NCI-H2227 treated with DMSO at 0.1 percent for 48 hours (cell line): ENCODE measurements around the gene C2orf78.
A peak's percentile ranks its signal among the peaks of the same experiment; 100 is the strongest.
"Not testable (repeated sequence)": the region's sequence is repeated elsewhere in the genome, so short reads cannot be mapped to it uniquely, and the experiment has no call there.

Experiments
- DNase-seq: peaks from one replicate; lab custom pipeline; 2025; lab: John Stamatoyannopoulos, UW

Gene C2orf78

DNA sequence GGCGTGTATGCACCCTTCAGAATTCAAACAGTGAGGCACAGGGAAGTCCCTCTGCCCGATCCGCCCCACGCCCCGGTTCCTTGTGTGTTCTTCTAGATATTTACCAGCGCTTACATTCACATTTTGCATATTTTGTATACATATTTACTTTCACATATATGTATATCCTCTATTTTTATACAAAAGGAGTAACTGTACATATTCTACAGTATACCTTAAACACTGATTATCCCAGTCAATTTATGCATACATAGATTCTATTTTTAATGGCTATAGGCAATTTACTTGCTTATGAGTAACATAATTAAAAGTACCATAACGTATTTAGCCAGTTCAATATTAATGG lies 3.8 kb upstream of the C2orf78 start:
- no peak for DNase-seq

DNA sequence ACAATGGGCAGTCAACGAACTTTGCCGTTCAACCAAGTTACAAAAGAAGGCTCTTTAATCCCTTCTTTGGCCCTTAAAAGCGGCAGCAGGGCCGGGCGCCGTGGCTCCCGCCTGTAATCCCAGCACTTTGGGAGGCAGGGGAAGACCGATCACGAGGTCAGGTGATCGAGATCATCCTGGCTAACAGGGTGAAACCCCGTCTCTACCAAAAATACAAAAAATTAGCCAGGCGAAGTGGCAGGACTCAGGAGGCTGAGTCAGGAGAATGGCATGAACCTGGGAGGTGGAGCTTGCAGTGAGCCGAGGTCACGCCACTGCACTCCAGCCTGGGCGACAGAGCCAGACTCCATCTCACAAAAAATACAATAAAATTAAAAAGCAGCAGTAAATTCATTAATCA lies 581 bp upstream of the C2orf78 start:
- not testable (repeated sequence) for DNase-seq

DNA sequence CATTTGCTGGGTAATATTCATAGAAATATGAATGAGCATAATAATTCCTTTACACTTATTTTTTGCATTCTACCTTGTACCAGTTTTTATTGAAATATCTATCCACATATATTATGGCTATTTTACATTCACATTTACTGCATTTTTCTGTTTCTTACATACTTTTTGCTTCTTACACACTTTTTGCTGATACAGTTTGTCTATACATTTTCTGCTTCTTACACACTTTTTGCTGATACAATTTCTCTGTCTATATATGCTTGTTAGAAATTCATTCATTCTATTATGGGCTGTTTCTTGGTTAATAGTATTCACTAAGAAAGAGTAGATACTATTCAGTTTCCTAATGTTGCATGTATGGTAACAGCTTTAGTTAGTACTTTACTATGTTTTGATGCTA lies 27.9 kb downstream of the C2orf78 start:
- no peak for DNase-seq

DNA sequence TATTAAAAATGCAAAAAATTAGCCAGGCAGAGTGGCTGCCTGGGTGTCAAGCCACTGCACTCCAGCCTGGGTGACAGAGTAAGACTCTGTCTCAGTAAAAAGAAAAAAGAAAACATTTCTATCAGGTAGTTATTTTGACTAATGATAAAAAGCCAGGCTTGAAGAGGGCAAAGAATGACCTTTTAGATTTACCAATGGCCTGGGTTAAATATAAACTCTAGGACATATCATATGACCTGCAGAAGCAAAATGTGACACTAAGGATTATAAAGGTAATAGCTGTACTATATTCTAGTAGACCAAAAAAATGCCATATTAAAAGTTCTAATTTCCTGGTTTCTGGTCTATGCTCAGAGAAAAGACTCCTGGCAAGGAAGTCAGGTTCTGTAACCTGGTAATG lies 28.7 kb downstream of the C2orf78 start:
- DNase-seq = no peak

DNA sequence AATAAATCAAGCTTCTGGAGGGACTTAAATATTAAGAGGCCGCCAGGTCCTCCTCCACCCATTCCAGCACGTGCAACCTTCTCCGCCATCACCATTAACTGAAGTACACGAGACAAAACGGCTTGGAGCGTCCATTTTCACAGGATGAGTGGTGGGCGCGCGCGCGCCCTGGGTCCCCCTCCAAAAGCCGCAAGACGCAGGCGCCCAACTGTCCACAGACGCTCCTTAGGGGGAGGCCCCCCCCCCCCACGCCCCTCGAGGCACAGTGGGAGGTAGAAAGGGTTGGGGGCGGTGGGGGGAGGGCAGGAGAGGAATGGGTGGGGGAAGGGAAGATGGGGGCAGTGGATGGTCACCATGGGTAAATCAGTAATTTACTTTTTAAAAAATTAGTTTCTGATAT lies 34.3 kb downstream of the C2orf78 start:
- no peak for DNase-seq

DNA sequence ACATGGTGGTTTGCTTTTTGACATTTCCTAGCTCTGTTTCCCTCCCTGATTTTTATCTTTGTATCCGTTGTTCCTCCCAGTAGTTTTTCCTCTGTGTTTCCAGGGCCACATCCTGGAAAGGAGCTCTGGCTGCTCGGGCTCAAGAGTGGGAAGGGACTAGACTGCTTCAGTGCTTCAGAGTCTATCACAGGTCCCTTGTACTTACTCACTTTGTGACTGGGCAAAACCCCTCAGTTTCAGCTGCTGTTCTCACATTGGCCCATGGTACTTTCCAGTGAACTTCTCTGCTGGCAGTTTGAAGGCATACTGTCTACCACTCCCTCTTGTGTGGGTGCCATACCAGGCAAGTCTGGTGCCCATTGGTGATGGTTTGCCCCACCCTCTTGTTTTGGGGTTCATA lies 37.2 kb downstream of the C2orf78 start:
- DNase-seq = no peak

DNA sequence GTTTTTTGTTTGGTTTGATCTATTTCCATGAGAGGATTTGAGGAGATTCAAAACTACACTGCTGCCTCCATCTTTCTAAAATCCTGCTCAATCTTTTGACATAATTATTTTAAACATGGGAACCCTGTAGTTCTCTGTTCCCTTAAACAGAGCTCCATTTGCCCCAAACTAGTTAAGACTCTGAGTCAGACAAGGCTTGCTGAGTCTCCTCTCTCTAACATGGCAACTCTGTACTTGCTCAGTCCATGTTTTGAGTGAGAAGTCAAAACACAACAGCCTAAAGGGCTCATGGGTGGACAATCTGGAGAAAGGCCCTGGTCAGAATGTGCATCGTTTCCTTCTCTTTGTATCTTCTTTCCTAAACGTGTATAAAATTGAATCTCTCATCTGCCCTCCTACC lies 37.7 kb downstream of the C2orf78 start:
- DNase-seq = no peak

DNA sequence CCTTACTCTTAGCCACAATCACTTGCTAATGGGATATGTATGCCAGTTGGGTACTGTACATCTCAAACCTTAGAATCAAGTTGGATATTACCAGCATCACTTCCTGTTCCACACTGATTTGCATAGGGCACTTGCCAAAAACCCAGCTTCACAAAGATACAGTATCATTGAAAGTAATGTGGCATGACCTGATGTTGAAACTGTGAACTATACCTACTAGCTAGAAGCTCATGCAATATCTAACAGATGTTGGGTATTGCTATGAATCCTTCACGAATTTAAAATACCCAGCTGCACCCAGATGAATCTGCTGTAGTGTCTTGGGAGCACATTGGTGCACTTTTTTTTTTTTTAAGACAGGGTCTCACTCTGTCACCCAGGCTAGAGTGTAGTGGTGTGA lies 38.3 kb downstream of the C2orf78 start:
- no peak for DNase-seq

DNA sequence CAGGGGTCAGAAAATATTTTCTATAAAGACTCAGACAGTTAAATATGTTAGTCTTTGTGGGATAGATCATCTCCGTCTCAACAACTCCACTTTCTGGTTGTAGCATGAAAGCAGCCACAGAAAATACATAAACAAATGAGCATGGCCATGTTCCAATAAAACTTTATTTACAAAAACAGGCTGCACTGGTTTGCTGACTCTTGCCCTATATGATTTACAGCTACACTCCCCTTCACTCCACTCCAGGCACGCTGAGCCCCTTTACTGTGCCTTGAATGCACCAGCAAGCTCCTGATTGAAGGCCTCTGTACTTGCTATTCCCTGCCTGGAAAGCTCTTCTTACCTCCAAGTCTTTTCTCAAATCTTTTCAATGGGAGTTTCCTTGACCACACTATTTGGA lies 39.0 kb downstream of the C2orf78 start:
- DNase-seq = no peak

DNA sequence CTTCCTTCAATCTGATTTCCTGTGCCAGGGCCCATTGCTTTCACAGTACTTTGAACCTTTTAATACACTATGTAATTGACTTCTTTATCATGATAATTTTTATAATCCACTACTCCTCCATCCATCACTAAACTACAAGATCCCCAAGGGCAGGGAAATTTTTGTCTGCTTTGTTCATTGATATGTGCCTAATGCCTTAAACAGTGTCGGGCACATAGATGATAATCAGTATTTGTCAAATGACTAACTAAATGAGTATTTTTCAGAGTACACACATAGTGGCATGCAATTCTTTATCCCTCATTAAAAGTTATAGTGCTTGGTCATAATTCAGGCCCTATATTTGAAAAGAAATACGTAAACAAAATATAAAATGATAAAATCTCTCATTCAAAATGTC lies 39.4 kb downstream of the C2orf78 start:
- DNase-seq = no peak

DNA sequence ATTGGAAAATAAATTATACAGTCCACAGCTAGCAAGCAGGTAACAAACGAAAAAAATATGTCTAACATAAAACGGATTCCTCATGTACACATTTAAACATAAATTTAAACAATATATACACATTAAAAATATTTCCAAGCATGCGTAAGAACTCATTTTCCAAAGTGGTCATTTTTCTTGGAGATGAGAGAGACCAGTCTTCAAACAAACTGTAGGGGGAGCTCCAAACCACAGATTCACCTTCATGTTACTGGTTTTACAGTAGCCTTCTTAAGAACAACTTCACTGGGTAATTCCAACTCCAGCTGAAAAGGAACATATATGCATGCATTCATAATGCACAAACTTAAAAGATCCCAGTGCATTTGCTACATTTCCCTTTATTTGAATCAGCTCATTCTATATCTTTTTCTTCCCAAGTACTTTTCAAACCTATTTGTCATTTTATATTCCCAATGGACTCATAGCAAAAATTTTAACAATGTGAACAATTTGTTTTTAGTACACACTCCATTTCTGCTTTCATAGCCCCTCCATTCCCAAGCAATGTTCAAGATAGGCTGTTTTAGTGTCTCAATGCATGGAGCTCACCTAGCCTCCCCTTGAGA lies 40.0 kb downstream of the C2orf78 start:
- DNase-seq = peak; percentile 78

DNA sequence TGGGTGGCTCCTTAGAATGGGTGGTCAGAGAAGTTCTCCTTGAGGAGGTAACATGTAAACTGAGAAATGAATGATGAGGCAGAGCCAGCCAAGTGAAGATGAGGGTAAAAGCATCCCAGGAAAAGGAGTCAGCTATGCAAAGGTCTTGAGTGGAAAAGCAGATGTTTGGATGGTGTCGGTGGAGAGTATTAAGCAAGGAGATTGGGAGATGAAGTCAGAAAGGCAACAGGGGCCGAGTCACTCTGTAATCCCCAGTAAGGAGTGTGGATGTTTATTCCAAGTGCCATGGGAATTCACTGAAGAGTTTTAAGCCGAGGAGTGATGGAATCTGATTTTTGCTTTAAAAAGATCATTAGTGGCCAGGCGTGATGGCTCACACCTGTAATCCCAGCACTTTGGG lies 41.4 kb downstream of the C2orf78 start:
- no peak for DNase-seq

DNA sequence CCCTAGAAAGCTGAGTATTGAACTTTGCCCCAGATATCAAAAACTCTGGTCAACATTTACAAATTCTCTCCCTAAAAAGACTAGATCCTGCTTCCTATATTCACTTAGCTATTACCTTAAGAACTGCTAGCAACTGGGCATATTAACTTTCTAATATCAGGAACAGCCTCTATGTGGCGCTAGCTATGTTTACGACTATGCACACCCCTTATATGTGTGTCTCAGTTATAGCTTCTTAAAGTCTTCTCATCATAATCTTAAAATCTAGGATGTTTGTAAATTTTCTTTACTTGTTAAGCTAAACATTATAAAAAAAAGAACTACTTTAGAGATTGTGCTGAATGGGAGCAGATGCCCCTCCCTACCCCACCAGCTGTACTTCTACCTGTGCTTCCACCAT lies 43.0 kb downstream of the C2orf78 start:
- no peak for DNase-seq

DNA sequence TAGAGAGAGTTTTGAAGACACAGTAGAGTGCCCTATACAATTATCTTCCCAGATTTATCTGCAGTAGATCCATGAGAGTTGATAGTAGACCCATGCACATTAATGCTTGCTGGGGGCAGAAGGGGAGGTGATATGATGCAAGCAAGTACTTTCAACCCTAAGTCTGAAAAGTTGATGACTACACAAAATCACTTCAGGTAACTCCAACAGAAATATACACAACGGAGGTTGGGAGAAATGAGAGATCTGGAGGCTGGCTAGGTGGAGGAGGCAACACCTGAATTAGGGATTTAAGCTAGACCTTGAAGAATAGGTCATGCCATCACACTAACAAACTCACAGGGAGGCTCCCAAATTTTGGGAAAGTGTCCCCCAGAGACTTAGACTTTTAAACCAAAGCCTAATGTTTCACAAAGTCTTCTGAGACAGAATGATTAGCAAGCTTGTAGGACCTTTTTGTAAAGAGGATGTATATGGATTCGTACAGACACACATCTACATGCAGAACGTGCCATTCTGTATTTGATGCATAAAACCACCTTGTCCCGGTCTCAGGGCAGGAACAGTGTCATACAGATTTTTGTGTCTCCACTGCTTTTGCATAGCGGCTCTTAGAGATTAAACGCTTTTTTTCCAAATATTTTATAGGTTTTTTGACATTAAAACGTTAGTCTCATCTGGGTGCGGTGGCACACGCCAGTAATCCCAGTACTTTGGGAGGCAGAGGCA lies 43.8 kb downstream of the C2orf78 start:
- DNase-seq = no peak

DNA sequence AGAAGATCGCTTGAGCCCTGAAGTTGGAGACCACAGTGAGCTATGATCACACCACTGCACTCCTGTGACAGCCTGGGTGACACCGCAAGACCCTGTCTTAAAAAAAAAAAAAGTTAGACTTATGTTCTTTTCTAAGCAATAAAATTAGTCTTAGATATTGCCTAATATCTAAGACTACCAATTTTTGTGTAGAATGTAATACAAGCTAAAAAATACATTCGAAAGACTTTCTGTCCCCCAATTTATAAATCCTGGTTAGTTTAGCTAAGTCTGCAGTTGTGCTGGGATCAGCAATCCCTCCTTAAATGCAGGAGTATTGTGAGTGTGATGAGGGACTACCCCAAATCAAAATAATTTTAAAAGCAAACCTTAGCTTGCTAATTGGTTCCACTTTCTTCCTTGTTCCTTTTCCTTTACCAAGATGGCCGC lies 44.4 kb downstream of the C2orf78 start:
- no peak for DNase-seq

DNA sequence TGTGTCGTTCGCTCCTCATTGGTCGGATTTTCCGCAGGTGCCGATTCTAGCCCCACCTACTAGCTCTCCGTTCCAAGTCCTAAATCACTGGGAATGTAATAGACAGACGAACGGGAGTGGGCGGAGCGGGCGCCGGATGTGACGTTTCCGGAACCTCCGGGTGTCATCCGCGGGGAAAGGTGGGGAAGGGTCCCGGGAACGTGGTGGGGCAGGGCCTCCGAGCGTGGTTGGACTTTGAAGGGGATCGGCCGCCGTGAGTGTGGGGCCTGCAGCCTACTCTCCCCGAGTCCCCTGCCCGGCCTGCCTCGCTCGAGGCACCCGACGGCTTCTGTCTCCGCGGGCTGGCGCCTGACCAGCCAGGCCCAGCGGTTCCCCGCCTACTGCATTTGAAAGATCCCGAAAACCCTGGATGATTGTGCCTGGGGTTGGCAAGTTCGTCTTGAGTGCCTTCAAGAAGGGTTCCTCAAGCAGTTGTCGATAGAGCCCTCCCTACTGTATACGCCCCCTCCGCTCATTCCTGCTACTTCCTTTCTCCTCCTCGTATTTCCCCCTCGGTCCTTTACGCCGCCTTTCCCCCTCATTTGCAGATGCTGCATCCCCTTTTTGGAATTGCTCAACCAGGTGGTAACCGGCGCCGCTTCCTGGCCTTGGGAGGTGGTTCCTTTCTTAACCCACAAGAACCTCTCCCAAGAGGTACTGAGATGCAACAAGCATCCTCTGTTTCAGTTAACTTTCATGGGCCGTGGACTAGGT lies 45.0 kb downstream of the C2orf78 start, which contains the start of gene STAMBP:
TSS of gene STAMBP (plus strand) at position 144 of the 753 bp plus-strand sequence. CDS start 1,896 bp downstream, outside the sequence.
- peak; percentile 96 for DNase-seq

DNA sequence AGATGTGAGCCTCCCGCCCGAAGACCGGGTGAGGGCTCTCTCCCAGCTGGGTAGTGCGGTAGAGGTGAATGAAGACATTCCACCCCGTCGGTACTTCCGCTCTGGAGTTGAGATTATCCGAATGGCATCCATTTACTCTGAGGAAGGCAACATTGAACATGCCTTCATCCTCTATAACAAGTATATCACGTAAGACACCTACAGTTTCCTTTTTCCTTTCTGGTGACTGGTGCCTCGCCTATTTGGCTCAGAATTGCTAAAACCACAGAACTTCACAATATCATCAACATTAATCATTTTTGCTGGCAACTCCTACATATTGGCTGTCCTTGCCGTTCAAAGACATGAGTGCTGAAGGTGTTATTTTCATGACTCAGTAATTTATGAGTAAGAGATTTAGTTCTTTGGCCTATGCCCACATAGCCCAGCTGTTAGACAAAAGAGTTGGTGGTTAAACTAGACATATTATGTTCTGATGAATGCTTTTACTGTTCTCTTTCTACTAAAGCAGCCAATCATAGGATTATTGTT lies 47.0 kb downstream of the C2orf78 start:
- no peak for DNase-seq

DNA sequence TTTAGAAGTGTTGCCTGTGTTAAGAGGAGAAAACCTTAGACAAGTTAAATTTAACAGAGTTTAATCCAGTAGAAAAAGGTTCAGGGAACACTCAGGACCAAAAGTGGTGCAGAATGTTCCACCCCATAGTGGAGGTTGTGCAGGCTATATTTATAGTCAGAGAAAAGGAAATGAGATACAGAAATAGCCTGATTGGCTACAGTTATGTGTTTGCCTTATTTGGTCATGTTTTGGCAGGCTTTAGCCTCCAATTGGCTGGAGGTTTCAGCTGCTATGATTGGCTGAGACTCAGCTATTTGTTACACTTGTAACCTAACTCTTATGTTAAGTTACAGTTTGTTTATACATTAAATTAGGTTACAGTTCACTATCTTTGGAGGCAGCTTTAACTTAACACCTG lies 48.9 kb downstream of the C2orf78 start:
- DNase-seq = no peak

DNA sequence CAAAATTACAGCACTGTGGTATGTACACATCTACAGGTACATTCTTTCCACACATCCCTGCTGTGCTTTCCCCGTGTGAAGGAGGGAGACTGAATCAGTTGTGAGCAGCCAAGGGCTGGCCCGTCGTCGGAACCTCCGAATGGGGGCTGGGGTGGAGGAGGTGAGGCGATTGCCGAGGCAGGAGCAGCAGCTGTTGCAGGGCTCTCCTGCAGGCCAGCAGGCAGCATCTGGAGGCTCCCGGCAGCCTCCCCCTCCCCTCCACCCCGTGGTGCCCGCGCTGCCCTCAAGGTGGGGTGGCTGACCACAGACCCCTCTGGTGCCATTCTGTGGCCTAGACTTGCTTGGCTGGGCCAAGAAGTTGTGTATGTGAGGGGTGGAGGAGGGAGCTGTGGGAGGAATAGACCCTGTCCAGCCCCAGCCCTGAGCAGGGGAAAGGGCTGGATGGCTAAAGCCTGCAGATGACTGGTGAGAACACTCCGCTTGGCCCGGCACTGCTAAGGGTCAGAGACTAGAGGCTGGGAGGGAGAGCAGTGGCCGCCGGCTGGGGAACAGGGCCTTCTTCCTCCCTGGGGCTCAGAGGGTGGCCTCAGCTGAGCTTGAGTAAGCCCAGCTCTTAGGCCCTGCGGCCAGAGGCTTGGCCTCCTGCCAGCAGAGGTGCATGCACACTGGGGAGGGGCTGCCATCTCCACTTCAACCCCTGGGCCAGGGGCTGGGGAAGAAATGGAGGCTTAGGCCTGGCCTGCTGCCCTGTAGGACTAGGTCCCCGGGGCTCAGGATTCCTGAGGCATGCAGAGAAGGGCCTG lies 52.4 kb downstream of the C2orf78 start:
- DNase-seq = peak; percentile 18

DNA sequence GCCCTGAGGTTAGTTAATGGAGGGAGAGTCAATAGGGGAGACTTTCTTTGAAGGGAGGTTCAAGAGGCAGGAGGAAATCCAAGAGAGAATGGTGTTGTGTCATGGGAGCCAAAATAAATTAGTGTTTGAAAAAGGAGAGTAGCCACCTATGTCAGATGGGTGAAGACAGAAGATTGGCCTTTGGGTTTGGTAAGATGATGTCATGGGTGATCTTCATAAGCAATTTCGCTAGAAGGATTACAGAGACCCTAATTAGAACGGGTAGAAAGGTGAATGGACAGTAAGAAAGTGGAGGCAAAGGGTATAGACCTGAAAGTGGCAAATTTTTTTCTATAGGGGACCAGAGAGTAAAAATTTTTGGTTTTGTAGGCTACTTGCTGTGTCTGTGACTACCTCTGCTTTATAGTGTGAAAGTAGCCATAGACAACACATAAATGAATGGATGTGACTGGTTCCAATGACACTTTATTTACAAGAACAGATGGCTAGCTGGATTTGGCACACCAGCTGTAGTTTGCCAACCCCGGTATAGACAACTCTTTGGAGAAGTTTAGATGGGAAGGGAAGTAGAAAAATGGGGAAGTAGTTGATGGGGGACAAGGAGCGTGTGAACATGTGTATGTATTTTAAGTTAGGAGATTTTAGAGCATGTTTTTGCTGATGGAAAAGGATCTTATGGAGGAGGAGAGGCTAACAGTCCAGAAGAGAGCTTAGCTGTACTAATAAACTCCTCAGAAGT lies 54.0 kb downstream of the C2orf78 start:
- DNase-seq = no peak

DNA sequence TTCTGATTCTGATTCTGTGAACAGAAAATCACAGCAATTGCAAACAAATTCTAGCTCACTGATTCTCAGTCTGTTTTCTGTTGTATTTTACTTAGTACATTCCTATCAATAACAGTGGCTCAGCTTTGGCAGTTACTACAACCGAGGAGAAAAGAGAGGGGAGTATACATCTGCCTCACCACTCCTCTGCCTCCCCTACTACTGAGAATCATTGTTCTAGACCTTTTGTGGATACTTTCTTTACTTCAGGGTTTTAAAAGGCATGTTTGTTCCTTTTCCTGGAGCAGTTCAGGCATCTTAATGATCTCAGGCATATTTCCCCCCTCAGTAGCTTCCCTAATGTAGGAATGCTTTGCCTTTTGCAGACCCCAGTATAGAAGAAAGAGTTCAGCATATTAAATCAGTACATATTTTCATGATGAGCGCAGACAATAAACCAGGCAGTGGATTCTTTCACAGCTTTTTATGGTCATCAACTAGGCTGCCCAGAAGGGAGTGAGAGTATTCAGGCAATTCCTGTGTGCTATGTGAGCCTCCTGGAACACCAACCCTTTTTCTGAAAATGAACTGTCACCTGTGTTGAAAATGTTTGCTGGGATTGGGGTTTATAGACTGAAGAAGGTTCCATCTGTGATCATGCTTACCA lies 55.0 kb downstream of the C2orf78 start:
- DNase-seq = no peak
